ENCODE results near the gene SLC9C2. TPM values are rescaled to one million over a fixed set of nuclear protein-coding genes. Genes with fewer than 3 reads are reported as not detected.

The SLC9C2 gene
- total RNA-seq, 1 experiment from 2014 or later: not detected

DNA sequence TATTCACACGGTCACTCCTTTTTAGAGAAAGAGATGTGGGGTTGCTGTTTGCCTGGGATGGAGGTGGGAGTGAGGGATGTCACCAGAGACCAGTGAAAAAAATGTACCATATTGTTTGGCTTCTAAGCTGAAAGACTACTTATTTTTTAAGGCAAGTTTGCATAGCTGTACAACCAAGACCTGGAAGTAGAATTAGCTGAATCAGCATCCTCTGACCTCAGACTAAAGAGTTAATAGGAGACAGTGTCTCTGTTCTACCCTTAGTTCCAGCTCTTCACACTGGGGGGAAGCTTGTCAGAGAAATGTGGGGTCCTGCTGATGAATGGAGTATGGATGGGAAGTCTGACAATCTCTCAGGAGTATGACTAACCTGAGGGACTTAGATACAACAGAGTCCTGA lies 41.6 kb downstream of the SLC9C2 start:
- no peak overlapping the region for H3K27ac ChIP-seq
- H3F3A ChIP-seq (ENCODE audit: insufficient read depth, low read depth): no peaks in the 10 kb centered on the region
- no peaks in the 10 kb centered on the region for H4K20me1 ChIP-seq (ENCODE audit: insufficient read depth)
- H3K79me2 ChIP-seq (ENCODE audit: low read depth): no peaks in the 10 kb centered on the region
- H2AFZ ChIP-seq: no peak overlapping the region
- ChIA-PET CTCF (no interaction called here), POLR2A (ENCODE audit: unreplicated experiment) (interaction anchor here (0.6 kb wide), 1 partner anchor 313 kb away, joined by 5 read pairs; no protein-coding TSS in a partner anchor)
- H3K4me3 ChIP-seq: no peak overlapping the region
- no peaks in the 10 kb centered on the region for H3K9me2 ChIP-seq (ENCODE audit: insufficient read depth)
- intact Hi-C loops (cut with micrococcal nuclease; ENCODE audit: unreplicated experiment): no loop called here
- H3K9me3 ChIP-seq (ENCODE audit: insufficient read depth, low read depth): no peaks in the 10 kb centered on the region; the same call in 1 of the 2 replicates
- H3K4me2 ChIP-seq: no peak overlapping the region
- no peak for DNase-seq
- no TSS peak for BruUV-seq (replicated peaks)
- no peak for TF ChIP-seq EZH2 (IDR thresholded peaks at IDR 0.05; ENCODE audit: low read depth)
- TF ChIP-seq, protein P1, sequence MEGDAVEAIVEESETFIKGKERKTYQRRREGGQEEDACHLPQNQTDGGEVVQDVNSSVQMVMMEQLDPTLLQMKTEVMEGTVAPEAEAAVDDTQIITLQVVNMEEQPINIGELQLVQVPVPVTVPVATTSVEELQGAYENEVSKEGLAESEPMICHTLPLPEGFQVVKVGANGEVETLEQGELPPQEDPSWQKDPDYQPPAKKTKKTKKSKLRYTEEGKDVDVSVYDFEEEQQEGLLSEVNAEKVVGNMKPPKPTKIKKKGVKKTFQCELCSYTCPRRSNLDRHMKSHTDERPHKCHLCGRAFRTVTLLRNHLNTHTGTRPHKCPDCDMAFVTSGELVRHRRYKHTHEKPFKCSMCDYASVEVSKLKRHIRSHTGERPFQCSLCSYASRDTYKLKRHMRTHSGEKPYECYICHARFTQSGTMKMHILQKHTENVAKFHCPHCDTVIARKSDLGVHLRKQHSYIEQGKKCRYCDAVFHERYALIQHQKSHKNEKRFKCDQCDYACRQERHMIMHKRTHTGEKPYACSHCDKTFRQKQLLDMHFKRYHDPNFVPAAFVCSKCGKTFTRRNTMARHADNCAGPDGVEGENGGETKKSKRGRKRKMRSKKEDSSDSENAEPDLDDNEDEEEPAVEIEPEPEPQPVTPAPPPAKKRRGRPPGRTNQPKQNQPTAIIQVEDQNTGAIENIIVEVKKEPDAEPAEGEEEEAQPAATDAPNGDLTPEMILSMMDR (conservative IDR thresholded peaks at IDR 0.05): no peak
- no peaks in the 10 kb centered on the region for H3K4me1 ChIP-seq (replicated peaks; ENCODE audit: insufficient read depth)
- no peaks in the 10 kb centered on the region for H3K36me3 ChIP-seq (ENCODE audit: low read depth)
- no peaks in the 10 kb centered on the region for H3K27me3 ChIP-seq (ENCODE audit: insufficient read depth, low read depth)

DNA sequence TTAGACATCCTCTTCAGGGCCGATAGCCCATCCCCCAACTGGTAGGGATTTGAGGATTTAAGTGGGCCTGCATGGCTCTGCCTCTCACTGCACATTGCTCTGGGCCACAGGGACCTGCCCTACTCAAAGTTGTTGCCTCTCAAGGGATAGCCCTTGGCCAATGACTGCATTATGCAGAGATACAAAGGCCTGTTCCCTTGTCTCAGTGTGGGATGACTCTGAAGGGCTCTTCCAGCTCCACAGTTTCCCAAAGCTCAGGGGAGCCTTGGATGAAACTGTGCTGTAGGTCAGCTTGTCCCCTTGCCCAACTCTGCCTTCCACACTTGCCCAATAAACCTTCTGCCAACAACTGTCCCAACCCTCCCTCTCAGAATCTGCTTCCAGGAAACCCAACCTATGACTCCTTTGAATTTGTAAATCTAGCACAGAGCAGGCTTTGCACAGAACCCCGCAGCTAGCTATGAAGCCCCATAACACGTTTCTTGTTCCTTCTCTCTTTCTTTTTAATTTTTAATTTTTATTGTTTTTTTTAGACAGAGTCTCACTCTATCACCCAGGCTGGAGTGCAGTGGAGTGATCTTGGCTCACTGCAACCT lies 42.5 kb downstream of the SLC9C2 start:
- Histone ChIP-seq H3K36me3 (ENCODE audit: low read depth) (no peaks in the 10 kb centered on the region), H3K27ac (no peak overlapping the region), H3K4me3 (no peak overlapping the region), H3K4me1 (replicated peaks; ENCODE audit: insufficient read depth) (peaks cover 1% of the 10 kb centered on the region; the same call in 1 of the 2 replicates), H3K9me3 (ENCODE audit: insufficient read depth, low read depth) (no peaks in the 10 kb centered on the region; the same call in 1 of the 2 replicates), H3K9me2 (ENCODE audit: insufficient read depth) (no peaks in the 10 kb centered on the region), H3F3A (ENCODE audit: insufficient read depth, low read depth) (no peaks in the 10 kb centered on the region), H4K20me1 (ENCODE audit: insufficient read depth) (no peaks in the 10 kb centered on the region), H3K79me2 (ENCODE audit: low read depth) (no peaks in the 10 kb centered on the region), H3K4me2 (no peak overlapping the region), H2AFZ (no peak overlapping the region), H3K27me3 (ENCODE audit: insufficient read depth, low read depth) (no peaks in the 10 kb centered on the region)
- DNase-seq: no peak
- ChIA-PET CTCF (no interaction called here), POLR2A (ENCODE audit: unreplicated experiment) (no interaction called here)
- TF ChIP-seq, protein P1 (conservative IDR thresholded peaks at IDR 0.05): no peak
- TF ChIP-seq EZH2 (IDR thresholded peaks at IDR 0.05; ENCODE audit: low read depth): no peak
- no TSS peak for BruUV-seq (replicated peaks)
- intact Hi-C loops (cut with micrococcal nuclease; ENCODE audit: unreplicated experiment): no loop called here

DNA sequence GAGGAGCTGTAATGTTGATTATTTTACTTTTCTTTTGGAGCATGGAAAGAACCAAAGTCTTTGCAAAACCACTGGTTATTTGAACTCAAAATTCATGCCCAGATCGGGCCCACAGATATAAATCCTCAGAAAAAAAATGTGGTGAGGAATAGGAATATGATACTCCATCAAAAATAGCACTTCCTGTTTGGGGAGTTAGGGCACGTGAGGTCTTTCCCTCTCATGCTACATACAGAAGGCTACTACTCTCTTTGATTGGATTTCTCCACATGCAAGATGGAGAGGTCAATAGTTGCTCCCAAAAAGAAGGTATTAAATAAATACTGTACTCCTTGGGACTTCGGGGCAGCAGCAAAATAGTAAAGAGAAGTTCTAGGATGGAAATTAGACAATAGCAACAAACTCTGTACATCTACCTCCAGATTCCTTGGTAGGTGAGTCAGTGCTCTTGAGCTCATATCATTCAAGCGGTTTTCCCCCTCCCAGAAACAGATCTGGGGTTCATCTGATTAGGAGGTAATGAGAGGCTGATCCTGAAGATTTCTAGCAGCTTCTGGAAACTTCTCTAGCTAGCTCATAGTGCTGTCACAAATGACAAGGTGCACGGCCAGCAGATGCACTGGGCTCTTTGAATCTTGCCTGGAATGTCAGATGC lies 47.1 kb downstream of the SLC9C2 start:
- Histone ChIP-seq H3F3A (ENCODE audit: insufficient read depth, low read depth) (peaks cover 4% of the 10 kb centered on the region; the same call in 1 of the 2 replicates), H3K36me3 (ENCODE audit: low read depth) (no peaks in the 10 kb centered on the region), H3K4me3 (no peak overlapping the region), H3K27ac (no peak overlapping the region), H3K4me2 (no peak overlapping the region), H3K9me3 (ENCODE audit: insufficient read depth, low read depth) (no peaks in the 10 kb centered on the region), H3K4me1 (replicated peaks; ENCODE audit: insufficient read depth) (peaks cover 16% of the 10 kb centered on the region), H3K27me3 (ENCODE audit: insufficient read depth, low read depth) (no peaks in the 10 kb centered on the region), H3K79me2 (ENCODE audit: low read depth) (no peaks in the 10 kb centered on the region), H4K20me1 (ENCODE audit: insufficient read depth) (no peaks in the 10 kb centered on the region), H2AFZ (no peak overlapping the region), H3K9me2 (ENCODE audit: insufficient read depth) (no peaks in the 10 kb centered on the region)
- no peak for TF ChIP-seq EZH2 (IDR thresholded peaks at IDR 0.05; ENCODE audit: low read depth)
- TF ChIP-seq, protein P1 (conservative IDR thresholded peaks at IDR 0.05): no peak
- intact Hi-C loops (cut with micrococcal nuclease; ENCODE audit: unreplicated experiment): no loop called here
- no TSS peak for BruUV-seq (replicated peaks)
- no peak for DNase-seq
- CTCF ChIA-PET: interaction anchor here (0.5 kb wide), 1 partner anchor 1244 kb away, joined by 3 read pairs; no protein-coding TSS in a partner anchor
- POLR2A ChIA-PET (ENCODE audit: unreplicated experiment): interaction anchor here (0.6 kb wide), 1 partner anchor 112 kb away, joined by 4 read pairs; no protein-coding TSS in a partner anchor
